Activated CD8-positive, alpha-beta memory T cell treated with anti-CD3 and anti-CD28 coated beads for 4 hours (primary cell): Measurements from ENCODE around the gene TEK.

ENCODE experiments used
- DNase-seq, 2 donors: peaks; one replicate each; pipeline ENCODE4 v3.0.0-alpha.2; 2020; ENCODE audit warnings: low read depth in 2 of 2

Gene TEK

GRCh38 chr9:27124151-27124550 is 15.1 kb downstream of the TEK start:
- DNase-seq, result no peak

DNA sequence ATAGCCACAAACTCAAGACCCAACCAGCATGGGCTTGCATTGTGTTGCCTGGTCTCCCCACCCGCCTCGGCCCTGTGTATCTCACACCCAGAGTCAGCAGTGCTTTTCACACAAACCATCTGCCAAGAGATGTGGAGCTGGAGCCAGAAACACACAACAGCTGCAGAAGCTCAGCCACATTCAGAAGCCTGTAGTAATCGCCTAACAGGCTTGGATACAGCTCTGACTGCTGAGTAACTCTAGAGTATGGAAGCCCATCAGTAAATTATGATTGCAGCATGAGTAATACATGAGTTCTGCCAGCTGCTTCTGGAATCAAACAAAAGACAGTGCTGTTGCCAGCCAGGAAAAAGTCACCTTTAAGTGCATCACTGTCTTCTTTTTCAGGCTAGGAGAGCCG is 16.0 kb downstream of the TEK start:
- DNase-seq, result no peak

DNA sequence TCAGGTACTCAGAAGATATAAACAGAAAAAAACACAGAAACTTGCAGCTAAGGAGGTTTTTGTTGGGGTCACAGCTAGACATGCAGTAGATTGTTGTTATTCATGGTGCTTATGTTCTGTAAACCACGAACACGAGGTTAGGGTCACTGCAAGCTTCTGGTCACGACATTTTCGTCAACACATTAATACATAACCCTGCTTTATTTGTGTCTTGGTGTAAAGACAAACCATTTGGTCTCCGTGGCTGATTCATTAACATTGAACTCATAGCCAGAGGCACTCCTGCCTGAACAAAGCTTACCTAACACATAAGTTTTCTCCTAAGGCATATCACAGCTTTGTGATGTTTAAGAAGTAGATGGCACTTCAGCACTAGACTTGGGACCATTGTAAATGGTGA is 16.9 kb downstream of the TEK start:
- no peak for DNase-seq

- no peak for DNase-seq
Observed at GRCh38 chr9:27126670-27127069, 17.6 kb downstream of the TEK start.

GRCh38 chr9:27129221-27129620 is 20.2 kb downstream of the TEK start:
- no peak for DNase-seq

- DNase-seq, result no peak
Observed at GRCh38 chr9:27131731-27132130, 22.7 kb downstream of the TEK start.

GRCh38 chr9:27133817-27134216 is 24.8 kb downstream of the TEK start:
- DNase-seq, result no peak

DNA sequence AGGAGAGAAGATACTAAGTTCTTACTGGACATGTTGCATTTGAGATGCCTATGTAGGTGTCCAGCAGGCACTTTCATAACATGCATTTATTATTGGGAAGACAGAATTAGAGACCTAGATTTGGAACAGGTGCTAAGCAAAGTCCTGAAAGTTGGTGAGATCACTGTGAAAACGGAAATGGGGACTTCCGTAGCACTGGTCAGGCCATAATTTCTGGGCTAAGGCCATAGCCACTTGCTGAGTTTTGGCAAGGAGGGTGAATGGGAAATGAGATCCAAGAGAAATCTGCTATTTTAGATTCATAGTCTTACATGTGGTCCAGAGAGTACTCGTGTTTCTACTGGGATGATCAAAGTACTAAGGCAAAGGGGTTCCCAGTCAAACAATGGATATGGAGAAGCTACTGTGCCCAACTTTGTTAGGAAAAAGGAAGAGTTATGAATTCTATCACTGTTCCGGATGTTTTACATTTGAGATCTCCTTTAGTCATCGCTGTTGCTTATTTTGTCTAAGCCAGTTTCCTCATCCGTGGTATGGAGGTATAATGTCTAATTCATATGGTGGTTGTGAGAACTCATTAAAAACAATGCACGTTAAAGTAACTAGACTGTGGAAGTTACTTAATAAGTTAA is 33.4 kb downstream of the TEK start:
- no peak for DNase-seq

DNA sequence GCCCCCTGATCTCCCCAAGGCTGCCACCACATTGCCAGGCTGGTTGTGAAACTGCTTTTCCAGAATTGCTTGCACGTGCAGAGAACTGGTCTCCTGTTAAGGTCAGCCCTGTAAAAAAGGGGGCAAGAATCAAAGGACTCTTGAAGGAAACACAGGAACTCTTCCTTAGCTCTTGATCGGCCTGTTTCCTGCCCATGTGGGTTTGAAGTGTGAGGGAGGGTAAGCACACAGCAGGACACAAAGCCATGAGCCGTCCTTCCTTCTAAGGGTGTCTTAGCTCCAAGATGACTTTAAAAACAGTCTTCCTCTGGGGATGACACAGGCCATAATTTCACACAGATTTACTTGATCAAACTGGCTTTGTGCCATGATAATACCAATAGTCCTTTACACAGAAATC is 36.1 kb downstream of the TEK start:
- DNase-seq, result no peak

DNA sequence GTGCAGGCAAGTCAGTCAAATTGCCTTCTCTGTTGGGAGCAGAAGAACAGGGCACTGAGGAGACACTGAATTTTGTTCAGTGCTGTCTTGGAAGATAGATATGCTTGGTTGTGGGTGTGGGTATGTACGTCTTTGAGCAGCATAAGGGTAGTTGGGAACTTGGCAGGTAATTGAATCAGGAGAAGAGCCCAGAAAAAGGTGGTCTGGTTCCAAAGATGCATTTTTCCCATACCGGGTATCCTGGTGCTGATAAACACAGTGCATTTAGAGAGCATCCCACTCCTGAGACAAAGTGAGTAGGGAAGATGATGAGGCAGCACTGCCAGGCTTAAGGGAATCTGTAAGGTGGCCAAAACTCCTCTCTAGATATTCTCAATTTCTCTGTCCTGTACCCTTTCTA is 40.6 kb downstream of the TEK start:
- DNase-seq, result no peak

DNA sequence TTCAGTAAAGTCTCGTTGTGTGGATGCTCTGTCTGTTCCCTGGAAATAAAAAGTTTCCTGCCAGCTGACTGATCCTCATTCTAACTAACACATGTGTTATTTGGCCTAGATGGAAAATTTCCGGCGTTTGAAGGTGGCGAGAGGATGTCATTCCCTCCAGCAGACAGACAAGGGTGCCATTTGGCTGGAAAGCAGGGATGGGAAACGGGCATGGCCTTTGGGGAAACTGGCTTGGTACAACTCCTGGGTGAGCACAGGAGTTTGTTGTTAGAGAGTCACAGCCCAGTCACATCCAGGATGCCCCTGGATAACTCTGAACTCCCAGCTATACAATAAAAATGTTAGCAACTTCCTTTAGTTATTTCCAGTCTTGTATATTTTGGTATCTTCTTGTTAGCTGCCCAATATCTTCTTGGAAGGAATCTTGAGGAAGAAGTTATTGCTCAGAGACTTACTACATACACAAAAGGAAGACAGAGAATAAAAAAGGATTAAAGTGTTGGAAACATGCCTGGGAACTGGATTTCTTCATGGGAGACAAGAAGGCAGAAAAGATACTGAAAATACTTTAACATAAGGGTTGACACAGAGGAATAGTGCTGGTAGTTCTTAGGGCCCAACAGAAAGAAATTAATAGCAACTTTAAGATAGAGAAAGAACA is 41.9 kb downstream of the TEK start:
- DNase-seq, result no peak

DNA sequence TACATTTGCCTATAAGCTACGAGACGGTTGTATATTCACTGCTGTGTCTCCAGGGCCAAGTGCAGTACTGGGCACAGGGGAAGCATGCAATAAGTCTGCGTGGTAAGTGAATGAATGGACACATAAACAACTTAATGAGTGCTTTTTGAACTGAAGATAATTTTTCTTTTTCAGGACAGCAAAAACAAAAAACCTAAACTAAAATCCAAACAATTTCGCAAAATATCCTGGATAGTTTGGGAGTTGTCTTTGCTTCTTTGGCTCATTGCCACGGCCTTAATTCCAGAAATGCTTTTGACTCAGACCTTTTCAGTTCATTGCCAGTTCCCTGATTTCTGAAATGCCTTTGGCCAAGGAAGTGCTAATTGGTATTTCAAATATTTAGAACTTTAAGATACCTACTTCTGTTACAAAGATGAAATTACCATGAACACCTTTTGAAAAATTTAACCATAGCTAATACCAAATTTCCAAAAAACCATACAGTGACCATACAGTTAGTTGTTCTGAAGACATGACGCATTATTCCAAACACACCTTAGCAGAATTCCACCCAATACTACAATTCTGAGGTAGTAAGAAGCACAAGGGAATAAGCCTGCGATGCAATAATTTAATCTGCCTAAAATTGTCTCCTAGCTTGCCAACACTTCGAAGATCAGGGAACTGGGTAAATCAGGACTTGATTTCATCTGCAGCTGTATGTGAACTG is 42.8 kb downstream of the TEK start:
- no peak for DNase-seq

DNA sequence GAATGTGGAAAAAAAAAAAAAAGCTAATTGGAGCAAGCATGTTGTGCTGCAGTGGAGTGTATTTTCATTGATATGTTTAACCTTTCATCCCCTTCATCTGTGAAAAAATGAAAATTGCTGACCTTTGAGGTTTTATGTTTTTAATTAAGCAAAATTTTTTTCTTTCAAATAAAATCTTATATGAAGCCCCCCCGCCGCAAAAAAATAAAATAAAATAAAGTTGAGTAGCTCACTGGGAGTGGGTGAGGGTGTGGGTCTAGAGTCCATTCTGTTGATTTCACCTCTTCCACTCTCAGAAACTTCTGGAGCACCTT is 43.3 kb downstream of the TEK start:
- DNase-seq, result no peak

- DNase-seq, result no peak
Observed at GRCh38 chr9:27154908-27155307, 45.9 kb downstream of the TEK start.

GRCh38 chr9:27157097-27157496 is 48.1 kb downstream of the TEK start:
- DNase-seq, result no peak

DNA sequence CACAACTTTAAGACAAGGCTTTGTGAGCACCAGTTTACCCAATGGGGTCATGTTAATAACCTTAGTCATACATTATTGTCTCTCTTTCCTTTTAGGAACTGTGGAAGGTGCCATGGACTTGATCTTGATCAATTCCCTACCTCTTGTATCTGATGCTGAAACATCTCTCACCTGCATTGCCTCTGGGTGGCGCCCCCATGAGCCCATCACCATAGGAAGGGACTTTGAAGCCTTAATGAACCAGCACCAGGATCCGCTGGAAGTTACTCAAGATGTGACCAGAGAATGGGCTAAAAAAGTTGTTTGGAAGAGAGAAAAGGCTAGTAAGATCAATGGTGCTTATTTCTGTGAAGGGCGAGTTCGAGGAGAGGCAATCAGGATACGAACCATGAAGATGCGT is 48.7 kb downstream of the TEK start:
- DNase-seq, result no peak

DNA sequence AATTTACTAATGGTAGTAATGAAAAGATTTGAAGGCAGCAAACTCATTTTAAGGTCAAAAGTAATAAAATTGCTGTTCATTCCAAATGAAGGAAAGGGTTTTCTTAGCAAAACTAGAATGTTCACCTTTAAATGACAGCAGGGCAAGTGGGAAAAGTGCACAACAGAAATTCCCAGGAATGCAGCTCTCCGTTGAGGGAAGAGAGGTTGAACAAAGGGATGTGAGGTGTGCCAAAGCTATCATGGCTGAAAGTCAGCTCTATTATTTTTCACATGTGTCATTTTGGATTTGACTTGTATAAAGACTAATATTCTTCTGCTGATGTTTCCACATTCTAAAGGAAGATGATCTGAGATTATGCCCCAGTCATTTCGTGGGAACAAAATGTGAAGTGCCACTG is 51.6 kb downstream of the TEK start:
- DNase-seq, result no peak

DNA sequence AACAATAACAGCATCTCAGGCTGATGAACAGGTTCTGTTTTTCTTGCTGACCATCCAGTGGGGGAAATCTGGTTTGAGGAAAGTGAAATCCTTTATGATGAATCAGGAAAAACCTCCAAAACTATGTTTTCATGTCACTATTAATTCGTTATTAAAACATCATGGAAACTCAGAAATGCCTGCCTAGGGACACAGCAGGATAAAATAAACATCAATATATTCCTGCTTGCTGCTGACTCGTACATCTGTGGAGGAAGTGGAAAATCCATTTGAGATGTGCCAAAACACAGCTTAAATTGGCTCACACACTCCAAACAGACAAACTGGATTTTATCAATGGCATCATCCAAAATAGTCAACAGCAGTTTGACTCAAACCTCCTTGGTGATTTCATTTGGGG is 53.0 kb downstream of the TEK start:
- DNase-seq, result no peak

DNA sequence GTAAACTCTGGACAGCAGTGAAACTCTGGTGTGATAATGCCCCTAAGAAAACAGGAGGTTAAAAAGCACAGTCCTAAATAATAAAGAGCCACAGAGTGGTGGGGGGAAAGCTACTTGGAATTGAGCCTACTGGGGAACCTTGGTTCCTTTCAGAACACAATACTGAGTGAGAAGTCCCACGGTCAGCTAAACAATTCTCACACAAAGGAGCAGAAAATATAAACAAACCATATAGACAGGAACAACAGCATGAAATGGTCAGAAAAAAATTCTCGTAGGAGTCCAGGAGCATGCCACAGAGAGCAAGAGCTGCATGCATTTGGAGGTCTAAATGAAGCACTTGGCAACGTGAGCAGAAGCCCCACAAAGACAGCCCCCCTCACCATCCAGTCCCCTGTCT is 56.0 kb downstream of the TEK start:
- no peak for DNase-seq

GRCh38 chr9:27165670-27166069 is 56.6 kb downstream of the TEK start:
- DNase-seq, result no peak

- no peak for DNase-seq
Observed at GRCh38 chr9:27168496-27168895, 59.5 kb downstream of the TEK start.

- no peak for DNase-seq
Observed at GRCh38 chr9:27168951-27169350, 59.9 kb downstream of the TEK start.

- DNase-seq, result no peak
Observed at GRCh38 chr9:27176971-27177370, 67.9 kb downstream of the TEK start.
